Mammary epithelial cell (primary cell): Measurements from ENCODE around the gene USH2A.

ENCODE experiments used
- CTCF ChIP-seq, 2 donors: IDR thresholded peaks in 1 of 2; conservative IDR thresholded peaks in 1 of 2; 2 replicates each; pipeline ENCODE4 v1.5.1; 2011 to 2012; ENCODE audit warnings: inconsistent platforms in 2 of 2, low read length in 2 of 2, mild to moderate bottlenecking in 2 of 2, control low read depth in 1 of 2, low read depth in 1 of 2; ENCODE audit not compliant: insufficient read depth in 1 of 2; ENCODE audit errors: extremely low read depth in 1 of 2
- EZH2 ChIP-seq: IDR thresholded peaks from 2 replicates; pipeline ENCODE4 v1.6.1; 2012; ENCODE audit warnings: low read length, inconsistent platforms, borderline replicate concordance

- TF ChIP-seq CTCF (conservative IDR thresholded peaks at IDR 0.05 in 1 of 2, IDR thresholded peaks at IDR 0.05 in 1 of 2; ENCODE audit: extremely low read depth in 1 of 2, insufficient read depth in 1 of 2, low read depth in 1 of 2, low read length in 2 of 2) (no peak), EZH2 (no peak)
Measured at GRCh38 chr1:216194721-216195120, 228.5 kb downstream of the USH2A start.
